MM.1S (cell line): ENCODE results near the gene HYAL3.

Experiments used
- CTCF ChIP-seq: fragments of 300-600 bp; sonication (generic); IDR thresholded peaks from 2 replicates; pipeline ENCODE4 v1.5.1; 2016; ENCODE audit warnings: antibody characterized with exemption, low read length, mixed read lengths
- EZH2 ChIP-seq: fragments of 300-600 bp; sonication (generic); optimal IDR thresholded peaks from 2 replicates; pipeline ENCODE3; 2017; ENCODE audit warnings: low read depth, mild to moderate bottlenecking, antibody characterized with exemption, low read length, mixed read lengths
- EZH2phosphoT487 ChIP-seq: fragments of 300-600 bp; sonication (generic); IDR thresholded peaks from 2 replicates; pipeline ENCODE4 v1.6.1; 2018; ENCODE audit warnings: antibody characterized with exemption, low read length

- TF ChIP-seq CTCF (no peak), EZH2 (no peak), EZH2phosphoT487 (no peak)
These were observed 45.8 kb upstream of the HYAL3 start for GRCh38 chr3:50345008-50345407.
